GM21737 (cell line): ENCODE measurements around the gene NECAB3.

Experiments
- ATAC-seq: cut with Tn5 transposase; IDR thresholded peaks from one replicate; pipeline ENCODE4 v1.9.1; 2021; ENCODE audit warnings: mild to moderate bottlenecking, moderate library complexity; ENCODE audit not compliant: unreplicated experiment

Gene NECAB3

DNA sequence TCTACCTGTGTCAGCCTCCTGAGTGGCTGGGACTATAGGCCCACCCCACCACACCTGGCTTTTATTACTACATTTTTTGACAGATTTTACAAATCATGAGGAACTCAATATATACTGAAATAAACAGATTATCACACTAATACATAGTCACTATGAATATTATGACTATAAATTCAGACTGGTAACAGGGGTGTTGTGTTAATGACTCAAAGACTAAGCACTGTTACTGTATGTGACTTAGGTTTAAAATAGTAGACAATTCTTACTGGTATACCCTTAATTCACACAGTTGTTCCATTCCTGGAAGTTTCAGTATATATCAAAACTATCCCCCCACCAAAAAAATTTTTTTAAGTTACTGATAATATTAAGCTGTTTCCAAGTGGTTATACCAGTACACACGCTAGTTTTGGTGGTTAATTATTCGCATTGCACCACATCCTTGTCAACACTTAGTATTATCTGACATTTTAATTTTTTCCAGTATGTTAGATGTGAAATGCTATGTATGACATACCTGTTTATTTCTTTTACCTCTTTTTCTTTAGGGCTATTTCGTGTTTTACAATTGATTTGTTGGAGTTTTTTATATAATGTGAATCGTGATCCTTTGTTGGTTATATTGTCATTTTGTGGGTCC lies 46.5 kb downstream of the NECAB3 start:
- no peak for ATAC-seq

DNA sequence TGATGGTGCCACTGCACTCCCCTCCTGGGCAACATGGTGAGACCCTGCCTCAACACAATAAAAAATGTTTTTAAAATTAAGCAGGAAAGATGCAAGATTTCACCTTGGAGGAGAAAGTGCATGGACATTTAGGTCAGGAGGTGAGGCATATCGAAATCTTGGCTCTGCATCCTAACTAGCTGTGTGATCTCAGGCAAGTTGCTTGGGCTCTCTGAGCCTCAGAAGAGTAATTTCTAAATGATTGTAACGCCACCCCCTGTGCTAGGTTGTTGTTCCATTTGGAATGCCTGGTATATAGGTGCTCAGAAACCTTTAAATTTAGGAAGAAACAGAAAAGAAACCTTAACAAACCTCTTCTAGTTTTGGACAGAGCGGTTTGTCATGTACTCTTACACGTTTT lies 48.0 kb downstream of the NECAB3 start:
- no peak for ATAC-seq

GRCh38 chr20:33624399-33624798 lies 49.8 kb downstream of the NECAB3 start:
- no peak for ATAC-seq

GRCh38 chr20:33622705-33623365 lies 51.4 kb downstream of the NECAB3 start:
- ATAC-seq = no peak

GRCh38 chr20:33621717-33622400 lies 52.4 kb downstream of the NECAB3 start:
- ATAC-seq = no peak

- ATAC-seq = no peak
These were observed 62.2 kb downstream of the NECAB3 start for GRCh38 chr20:33612001-33612400.

DNA sequence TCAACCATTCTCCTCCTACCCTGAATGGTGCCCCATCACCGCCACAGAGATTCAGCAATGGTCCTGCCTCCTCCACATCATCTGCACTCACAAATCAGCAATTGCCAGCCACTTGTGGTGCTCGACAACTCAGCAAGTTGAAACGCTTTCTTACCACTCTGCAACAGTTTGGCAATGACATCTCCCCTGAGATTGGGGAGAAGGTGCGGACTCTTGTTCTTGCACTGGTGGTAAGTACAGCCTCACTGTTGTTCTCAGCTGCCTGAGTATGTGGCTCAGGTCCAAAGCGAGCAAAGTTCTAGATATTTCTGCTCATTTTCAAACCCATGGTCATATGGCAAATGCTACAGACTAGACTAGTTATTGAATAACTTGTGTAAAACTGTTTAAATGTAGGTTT lies 63.1 kb downstream of the NECAB3 start:
- ATAC-seq = no peak

DNA sequence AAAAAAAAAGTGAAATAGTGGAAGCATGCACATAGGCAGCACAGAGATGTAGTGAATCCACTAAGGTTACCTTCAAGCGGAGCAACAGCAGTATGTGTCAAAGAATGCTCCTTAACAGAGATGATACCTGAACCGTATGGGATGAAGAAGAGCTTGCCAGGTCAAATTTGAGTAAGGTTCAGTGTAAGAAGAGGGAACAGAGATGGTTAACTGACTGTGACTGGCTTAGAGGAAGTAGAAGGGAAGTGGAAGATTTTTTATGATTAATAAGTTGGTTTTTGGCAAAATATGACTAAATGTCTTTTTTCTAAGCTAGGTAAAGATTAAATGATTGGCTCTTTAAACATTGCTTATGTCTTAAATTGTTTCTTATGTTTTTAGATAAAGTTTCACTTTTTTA lies 64.7 kb downstream of the NECAB3 start:
- ATAC-seq = no peak
